HG03457 (cell line): ENCODE data around the gene DYRK1A.

Experiments
- ATAC-seq: cut with Tn5 transposase; IDR thresholded peaks from one replicate; pipeline ENCODE4 v1.9.1; 2021; ENCODE audit warnings: moderate number of reproducible peaks; ENCODE audit not compliant: unreplicated experiment

The DYRK1A gene

GRCh38 chr21:37383784-37384311 is 17.3 kb downstream of the DYRK1A start:
- no peak for ATAC-seq

- no peak for ATAC-seq
Observed at GRCh38 chr21:37384416-37384815, 17.8 kb downstream of the DYRK1A start.

- no peak for ATAC-seq
Observed at GRCh38 chr21:37385179-37385765, 18.7 kb downstream of the DYRK1A start.

GRCh38 chr21:37386151-37386550 is 19.6 kb downstream of the DYRK1A start:
- no peak for ATAC-seq

- ATAC-seq: no peak
Observed at GRCh38 chr21:37389456-37389855, 22.9 kb downstream of the DYRK1A start.

GRCh38 chr21:37391666-37392065 is 25.1 kb downstream of the DYRK1A start:
- no peak for ATAC-seq

- no peak for ATAC-seq
Observed at GRCh38 chr21:37392441-37392840, 25.9 kb downstream of the DYRK1A start.

- ATAC-seq: no peak
Observed at GRCh38 chr21:37393030-37393429, 26.5 kb downstream of the DYRK1A start.

- no peak for ATAC-seq
Observed at GRCh38 chr21:37393786-37394185, 27.2 kb downstream of the DYRK1A start.

- no peak for ATAC-seq
Observed at GRCh38 chr21:37395961-37396360, 29.4 kb downstream of the DYRK1A start.

- ATAC-seq: no peak
Observed at GRCh38 chr21:37396855-37397254, 30.3 kb downstream of the DYRK1A start.

GRCh38 chr21:37398697-37399096 is 32.1 kb downstream of the DYRK1A start:
- no peak for ATAC-seq

GRCh38 chr21:37402251-37402867 is 35.8 kb downstream of the DYRK1A start:
- no peak for ATAC-seq

- no peak for ATAC-seq
Observed at GRCh38 chr21:37405629-37406028, 39.1 kb downstream of the DYRK1A start.

GRCh38 chr21:37407719-37408420 is 41.3 kb downstream of the DYRK1A start:
- no peak for ATAC-seq

GRCh38 chr21:37408464-37409193 is 42.1 kb downstream of the DYRK1A start:
- no peak for ATAC-seq

GRCh38 chr21:37410639-37411038 is 44.1 kb downstream of the DYRK1A start:
- ATAC-seq: no peak

- ATAC-seq: no peak
Observed at GRCh38 chr21:37412603-37413360, 46.2 kb downstream of the DYRK1A start.

GRCh38 chr21:37413553-37414291 is 47.1 kb downstream of the DYRK1A start:
- ATAC-seq: no peak
